Measurements from ENCODE around the gene SLC38A3.
"Not testable (repeated sequence)": the region's sequence is repeated elsewhere in the genome, so short reads cannot be mapped to it uniquely, and the experiment has no call there.

Gene SLC38A3

DNA sequence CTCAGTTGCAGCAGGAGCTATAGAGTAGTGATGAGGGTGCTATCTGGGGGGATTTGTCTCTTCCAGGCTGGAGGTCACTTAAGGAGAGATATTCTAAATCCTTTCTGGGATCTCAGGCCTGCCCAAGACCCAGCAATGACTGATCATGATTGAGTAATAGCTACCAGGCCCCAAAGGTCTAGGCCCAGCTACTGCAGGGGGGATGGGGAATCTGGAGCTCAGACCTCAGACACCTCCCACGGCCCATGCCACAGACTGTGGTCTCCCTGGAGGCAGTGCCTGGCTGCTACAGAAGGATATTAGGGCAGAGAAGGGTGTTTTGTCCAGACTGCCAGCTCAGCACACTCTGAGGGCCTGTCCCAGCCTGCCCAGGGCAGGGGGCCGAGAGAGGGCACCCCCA is 6.9 kb downstream of the SLC38A3 start:
- no peak for DNase-seq

GRCh38 chr3:50212502-50212901 is 7.4 kb downstream of the SLC38A3 start:
- no peak for DNase-seq

GRCh38 chr3:50212971-50213370 is 7.9 kb downstream of the SLC38A3 start:
- no peak for DNase-seq

GRCh38 chr3:50213373-50213772 is 8.3 kb downstream of the SLC38A3 start:
- DNase-seq, result no peak

DNA sequence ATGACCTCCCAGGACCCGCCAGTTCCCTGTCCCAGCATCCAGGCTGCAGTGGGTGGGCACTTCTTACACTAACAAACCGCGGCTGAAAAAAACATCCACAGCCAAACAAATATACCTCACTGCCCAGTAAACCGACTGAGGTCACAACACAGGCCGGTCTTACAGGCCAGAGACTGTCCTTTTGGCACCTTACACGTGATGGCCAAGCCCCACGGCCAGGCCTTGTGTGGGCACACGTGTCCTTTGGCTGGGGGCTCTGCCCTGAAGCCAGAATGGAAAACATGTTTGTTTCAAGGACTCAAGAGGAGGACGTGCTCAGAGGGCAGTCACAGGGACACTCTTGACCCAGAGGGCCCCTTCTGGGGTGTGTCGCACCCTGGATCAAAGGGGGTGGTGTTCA is 9.8 kb downstream of the SLC38A3 start:
- no peak for DNase-seq

GRCh38 chr3:50215529-50215928 is 10.5 kb downstream of the SLC38A3 start:
- DNase-seq, result no peak

DNA sequence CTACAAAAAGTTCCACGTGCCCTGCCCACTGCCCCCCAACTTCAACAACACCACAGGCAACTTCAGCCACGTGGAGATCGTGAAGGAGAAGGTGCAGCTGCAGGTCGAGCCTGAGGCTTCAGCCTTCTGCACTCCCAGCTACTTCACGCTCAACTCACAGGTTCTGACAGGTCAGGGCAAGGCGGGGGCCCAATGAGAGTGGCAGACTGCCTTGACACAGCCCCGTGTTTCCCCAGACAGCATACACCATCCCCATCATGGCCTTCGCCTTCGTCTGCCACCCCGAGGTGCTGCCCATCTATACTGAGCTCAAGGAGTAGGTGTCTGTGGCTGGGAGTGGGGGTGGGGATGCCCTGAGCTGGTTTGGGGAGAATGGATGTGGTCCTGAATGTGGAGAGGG is 12.6 kb downstream of the SLC38A3 start:
- no peak for DNase-seq

DNA sequence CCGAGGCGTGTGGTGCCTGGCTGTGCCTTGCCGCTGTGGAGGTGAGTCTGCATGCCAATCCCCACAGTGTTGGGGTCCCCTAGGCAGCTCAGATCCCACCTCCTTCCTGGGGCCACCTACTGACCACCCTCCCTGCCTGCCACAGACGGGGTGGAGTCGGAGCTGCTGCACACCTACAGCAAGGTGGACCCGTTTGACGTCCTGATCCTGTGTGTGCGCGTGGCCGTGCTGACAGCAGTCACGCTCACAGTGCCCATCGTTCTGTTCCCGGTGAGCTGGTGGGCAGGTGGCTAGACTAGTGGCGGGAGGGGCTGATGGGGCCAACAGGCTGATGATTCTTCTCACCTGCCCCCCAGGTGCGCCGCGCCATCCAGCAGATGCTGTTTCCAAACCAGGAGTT is 13.4 kb downstream of the SLC38A3 start:
- no peak for DNase-seq

GRCh38 chr3:50219285-50219684 is 14.2 kb downstream of the SLC38A3 start:
- DNase-seq, result no peak

GRCh38 chr3:50220109-50220508 is 15.0 kb downstream of the SLC38A3 start:
- DNase-seq, result no peak

GRCh38 chr3:50221051-50221410 is 16.0 kb downstream of the SLC38A3 start:
- no peak for DNase-seq

- DNase-seq, result no peak
These were observed 16.5 kb downstream of the SLC38A3 start for GRCh38 chr3:50221411-50222168.

DNA sequence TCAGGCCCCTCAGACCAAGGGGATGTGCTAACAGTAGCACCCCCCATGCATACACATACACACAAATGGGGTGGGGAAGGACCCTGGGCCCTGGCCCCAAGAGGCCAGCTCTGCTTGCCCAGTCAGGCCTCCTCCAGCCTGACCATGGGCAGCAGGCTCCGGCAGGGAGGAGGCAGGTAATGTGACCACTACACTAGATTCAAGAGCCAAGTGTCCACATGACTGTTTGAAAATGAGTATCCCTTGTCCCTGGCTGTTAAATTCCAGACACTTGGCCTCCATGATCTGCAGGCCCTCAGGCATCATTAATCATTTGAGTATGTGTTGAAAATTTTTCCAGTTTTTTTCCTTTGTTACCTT is 17.1 kb downstream of the SLC38A3 start:
- no peak for DNase-seq

GRCh38 chr3:50224639-50225038 is 19.6 kb downstream of the SLC38A3 start:
- no peak for DNase-seq

- DNase-seq, result no peak
These were observed 21.9 kb downstream of the SLC38A3 start for GRCh38 chr3:50226888-50227389.

GRCh38 chr3:50227390-50228183 is 22.5 kb downstream of the SLC38A3 start:
- DNase-seq, result peak; percentile 88

DNA sequence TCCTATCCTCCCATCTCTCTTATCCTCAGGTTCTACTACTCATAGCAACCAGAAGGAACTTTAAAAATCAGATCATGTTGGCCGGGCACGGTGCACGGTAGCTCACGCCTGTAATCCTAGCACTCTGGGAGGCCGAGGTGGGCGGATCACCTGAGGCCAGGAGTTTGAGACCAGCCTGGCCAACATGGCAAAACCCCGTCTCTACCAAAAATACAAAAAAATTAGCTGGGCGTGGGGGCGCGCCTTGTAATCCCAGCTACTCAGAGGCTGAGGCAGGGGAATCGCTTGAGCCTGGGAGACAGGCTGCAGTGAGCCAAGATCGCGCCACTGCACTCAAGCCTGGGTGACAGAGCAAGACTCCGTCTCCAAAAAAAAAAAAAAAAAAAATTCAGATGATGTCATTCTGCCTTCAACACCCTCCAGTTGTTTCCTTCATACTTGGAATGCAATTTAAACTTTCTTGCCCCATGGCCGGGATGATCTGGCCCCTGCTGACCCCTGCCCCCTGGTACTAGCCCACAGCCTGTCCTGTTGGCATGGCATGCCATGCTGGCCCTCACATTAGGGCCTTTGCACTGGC is 23.2 kb downstream of the SLC38A3 start:
- not testable (repeated sequence) for DNase-seq

GRCh38 chr3:50229490-50229889 is 24.4 kb downstream of the SLC38A3 start:
- no peak for DNase-seq

GRCh38 chr3:50230104-50230793 is 25.2 kb downstream of the SLC38A3 start:
- DNase-seq, result no peak

- no peak for DNase-seq
These were observed 25.7 kb downstream of the SLC38A3 start for GRCh38 chr3:50230794-50231125.

DNA sequence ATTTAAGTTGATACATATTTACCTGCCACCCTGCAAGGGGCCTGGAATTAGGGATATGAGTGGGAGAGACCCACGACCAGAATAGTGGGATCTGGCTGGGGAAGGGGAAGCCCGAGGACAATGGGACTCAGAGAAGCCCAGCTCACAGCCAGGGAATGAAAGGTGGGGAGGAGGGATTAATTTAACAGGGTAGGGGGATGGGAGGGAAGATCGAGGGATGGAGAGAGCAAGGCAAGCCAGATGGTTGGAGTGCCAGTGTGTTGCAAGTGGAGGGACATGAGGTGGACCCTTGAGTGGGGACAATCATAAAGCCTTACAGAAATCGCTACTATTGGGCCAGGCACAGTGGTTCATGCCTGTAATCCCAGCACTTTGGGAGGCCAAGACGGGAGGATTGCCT is 26.5 kb downstream of the SLC38A3 start:
- no peak for DNase-seq

- DNase-seq, result no peak
These were observed 27.2 kb downstream of the SLC38A3 start for GRCh38 chr3:50232303-50232702.

GRCh38 chr3:50233176-50233575 is 28.1 kb downstream of the SLC38A3 start:
- no peak for DNase-seq
